Lower leg skin (tissue), 4 donors: ENCODE results near the gene KCNB1. TPM values are rescaled to one million over a fixed set of nuclear protein-coding genes. Genes with fewer than 3 reads are reported as not detected.

Experiments
- DNase-seq, 2 donors: peaks; one replicate each; pipeline ENCODE4 v3.0.0-alpha.2; 2019; ENCODE audit warnings: low spot score in 2 of 2
- H3K4me3 ChIP-seq: fragments of 200-600 bp; sonication (generic); 2 replicates; pipeline ENCODE4 v1.5.1; 2017; ENCODE audit warnings: mild to moderate bottlenecking, low read depth; ENCODE audit not compliant: poor library complexity, severe bottlenecking
- POLR2A ChIP-seq, 2 donors: fragments of 450-650 bp; IDR thresholded peaks; one replicate each; pipeline ENCODE4 v1.6.1; 2016 to 2017; ENCODE audit warnings: antibody characterized with exemption in 2 of 2, mild to moderate bottlenecking in 1 of 2, moderate library complexity in 1 of 2
- WGBS, 2 donors: methylation state at CpG; one replicate each; pipeline ENCODE4 v1.1.5; 2018; 5-methylcytosine and 5-hydroxymethylcytosine counted together
- intact Hi-C: fragments of 100-400 bp; cut with DNase I; formaldehyde crosslinking; loops from one replicate; pipeline ENCODE4 v1.15.0; 2023; ENCODE audit warnings: low total_unique reads
- total RNA-seq, 4 donors: library from RNA; depleted of rRNA; stranded (reverse); fragments of >200 nt; gene quantifications; one replicate each; pipeline ENCODE4 v1.1.0, GENCODE V29; 2016
- TF ChIP-seq, protein P1 (sequence below), 3 donors: fragments of 450-650 bp; IDR thresholded peaks; one replicate each; pipeline ENCODE4 v1.5.1; 2016; ENCODE audit warnings: antibody characterized with exemption in 3 of 3, mild to moderate bottlenecking in 3 of 3, moderate library complexity in 2 of 3

KCNB1 gene
- total RNA-seq, 4 donors from 2014 or later, result 0.30 to 5.2 (median 0.81) TPM

- 83 to 89% methylated on average over 9 of the region's 9 CpGs for WGBS, 2 donors
- TF ChIP-seq, protein P1, sequence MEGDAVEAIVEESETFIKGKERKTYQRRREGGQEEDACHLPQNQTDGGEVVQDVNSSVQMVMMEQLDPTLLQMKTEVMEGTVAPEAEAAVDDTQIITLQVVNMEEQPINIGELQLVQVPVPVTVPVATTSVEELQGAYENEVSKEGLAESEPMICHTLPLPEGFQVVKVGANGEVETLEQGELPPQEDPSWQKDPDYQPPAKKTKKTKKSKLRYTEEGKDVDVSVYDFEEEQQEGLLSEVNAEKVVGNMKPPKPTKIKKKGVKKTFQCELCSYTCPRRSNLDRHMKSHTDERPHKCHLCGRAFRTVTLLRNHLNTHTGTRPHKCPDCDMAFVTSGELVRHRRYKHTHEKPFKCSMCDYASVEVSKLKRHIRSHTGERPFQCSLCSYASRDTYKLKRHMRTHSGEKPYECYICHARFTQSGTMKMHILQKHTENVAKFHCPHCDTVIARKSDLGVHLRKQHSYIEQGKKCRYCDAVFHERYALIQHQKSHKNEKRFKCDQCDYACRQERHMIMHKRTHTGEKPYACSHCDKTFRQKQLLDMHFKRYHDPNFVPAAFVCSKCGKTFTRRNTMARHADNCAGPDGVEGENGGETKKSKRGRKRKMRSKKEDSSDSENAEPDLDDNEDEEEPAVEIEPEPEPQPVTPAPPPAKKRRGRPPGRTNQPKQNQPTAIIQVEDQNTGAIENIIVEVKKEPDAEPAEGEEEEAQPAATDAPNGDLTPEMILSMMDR (IDR thresholded peaks at IDR 0.05), result no peak
- DNase-seq, result no peak
- H3K4me3 ChIP-seq, result no peak overlapping the region
- intact Hi-C loops, result no loop called here
These were observed 75.8 kb downstream of the KCNB1 start for GRCh38 chr20:49406666-49407065.

DNA sequence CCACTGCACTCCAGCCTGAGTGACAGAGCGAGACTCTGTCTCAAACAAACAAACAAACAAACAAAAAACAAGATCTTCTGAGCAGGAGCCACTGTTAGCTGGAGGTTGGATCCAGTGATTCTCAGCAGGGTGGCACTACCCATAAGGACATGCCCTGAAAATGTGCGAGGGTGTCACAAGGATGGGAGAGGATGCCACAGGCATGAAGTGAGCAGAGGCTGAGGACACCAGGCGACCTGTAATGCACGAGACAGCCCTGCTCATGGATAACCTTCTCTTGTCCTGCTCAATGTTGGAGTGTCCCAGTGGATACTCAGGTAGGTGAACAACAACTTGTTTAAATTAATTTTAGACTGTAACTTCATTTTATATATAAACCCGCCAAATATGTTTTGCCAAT lies 76.8 kb downstream of the KCNB1 start:
- no peak overlapping the region for H3K4me3 ChIP-seq

DNA sequence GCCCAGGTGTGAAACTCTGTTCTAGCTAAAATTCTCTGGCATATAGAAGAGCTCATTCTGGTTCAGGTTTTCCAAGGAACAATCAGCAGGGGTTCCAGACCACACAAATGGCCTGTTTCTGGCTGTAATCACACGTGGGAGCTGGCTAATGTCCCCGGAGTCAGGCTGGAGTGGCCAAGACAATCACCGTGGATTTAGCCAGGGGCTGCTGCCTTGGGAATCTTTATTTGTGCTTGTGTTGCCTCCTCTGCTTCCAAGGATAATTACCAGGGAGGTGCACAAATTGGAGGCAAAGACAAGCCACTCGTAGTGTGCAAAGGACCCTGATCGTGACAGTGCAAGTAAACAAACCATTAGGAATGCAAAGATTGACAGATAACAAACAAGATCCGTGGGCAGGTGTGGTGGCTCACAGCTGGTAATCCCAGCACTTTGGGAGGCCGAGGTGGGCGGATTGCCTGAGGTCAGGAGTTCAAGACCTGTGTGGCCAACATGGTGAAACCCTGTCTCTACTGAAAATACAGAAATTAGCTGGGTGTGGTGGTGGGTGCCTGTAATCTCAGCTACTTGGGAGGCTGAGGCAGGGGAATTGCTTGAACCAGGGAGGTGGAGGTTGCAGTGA lies 77.3 kb downstream of the KCNB1 start:
- WGBS, 2 donors, result 33 to 43% methylated on average over 8 of the region's 8 CpGs
- H3K4me3 ChIP-seq, result no peak overlapping the region
- intact Hi-C loops, result no loop called here
- DNase-seq, result no peak
- TF ChIP-seq, protein P1 (IDR thresholded peaks at IDR 0.05), result no peak
- TF ChIP-seq POLR2A (IDR thresholded peaks at IDR 0.05), result no peak

More for the DNA sequence above, 76.8 kb downstream of the KCNB1 start:
- DNase-seq, result no peak
- WGBS, 2 donors, result 70 to 93% methylated on average over 5 of the region's 5 CpGs
- no peak for TF ChIP-seq POLR2A (IDR thresholded peaks at IDR 0.05)
- TF ChIP-seq, protein P1 (IDR thresholded peaks at IDR 0.05), result no peak
- intact Hi-C loops, result no loop called here

- intact Hi-C loops, result no loop called here
- no peak for TF ChIP-seq POLR2A (IDR thresholded peaks at IDR 0.05)
- TF ChIP-seq, protein P1 (IDR thresholded peaks at IDR 0.05), result no peak
- DNase-seq, result no peak
- H3K4me3 ChIP-seq, result no peak overlapping the region
- WGBS, 2 donors, result 89 to 97% methylated on average over 3 of the region's 3 CpGs
These were observed 78.0 kb downstream of the KCNB1 start for GRCh38 chr20:49404461-49404860.

DNA sequence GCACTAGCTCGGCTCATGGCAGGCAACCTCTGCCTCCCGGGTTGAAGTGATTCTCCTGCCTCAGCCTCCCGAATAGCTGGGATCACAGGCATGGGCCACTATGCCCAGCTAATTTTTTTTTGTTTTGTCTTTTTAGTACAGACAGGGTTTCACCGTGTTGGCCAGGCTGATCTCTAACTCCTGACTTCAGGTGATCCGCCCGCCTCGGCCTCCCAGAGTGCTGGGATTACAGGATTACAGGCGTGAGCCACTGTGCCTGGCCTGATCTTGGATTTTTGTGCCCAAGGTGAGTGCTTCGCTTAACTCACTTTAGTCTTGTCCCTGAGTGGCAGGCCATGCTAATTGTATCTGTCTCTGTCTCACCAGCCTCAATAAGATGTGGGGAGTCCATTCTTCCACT lies 78.6 kb downstream of the KCNB1 start:
- no peak overlapping the region for H3K4me3 ChIP-seq
- intact Hi-C loops, result no loop called here
- WGBS, 2 donors, result 87 to 92% methylated on average over 9 of the region's 9 CpGs
- no peak for DNase-seq
- TF ChIP-seq POLR2A (IDR thresholded peaks at IDR 0.05), result no peak

- intact Hi-C loops, result no loop called here
- TF ChIP-seq, protein P1 (IDR thresholded peaks at IDR 0.05), result no peak
- no peak for TF ChIP-seq POLR2A (IDR thresholded peaks at IDR 0.05)
- WGBS, 2 donors, result 93 to 95% methylated on average over 2 of the region's 2 CpGs
- no peak overlapping the region for H3K4me3 ChIP-seq
- no peak for DNase-seq
These were observed 79.5 kb downstream of the KCNB1 start for GRCh38 chr20:49403012-49403411.
